ENCODE data around the gene MSANTD1.

DNA sequence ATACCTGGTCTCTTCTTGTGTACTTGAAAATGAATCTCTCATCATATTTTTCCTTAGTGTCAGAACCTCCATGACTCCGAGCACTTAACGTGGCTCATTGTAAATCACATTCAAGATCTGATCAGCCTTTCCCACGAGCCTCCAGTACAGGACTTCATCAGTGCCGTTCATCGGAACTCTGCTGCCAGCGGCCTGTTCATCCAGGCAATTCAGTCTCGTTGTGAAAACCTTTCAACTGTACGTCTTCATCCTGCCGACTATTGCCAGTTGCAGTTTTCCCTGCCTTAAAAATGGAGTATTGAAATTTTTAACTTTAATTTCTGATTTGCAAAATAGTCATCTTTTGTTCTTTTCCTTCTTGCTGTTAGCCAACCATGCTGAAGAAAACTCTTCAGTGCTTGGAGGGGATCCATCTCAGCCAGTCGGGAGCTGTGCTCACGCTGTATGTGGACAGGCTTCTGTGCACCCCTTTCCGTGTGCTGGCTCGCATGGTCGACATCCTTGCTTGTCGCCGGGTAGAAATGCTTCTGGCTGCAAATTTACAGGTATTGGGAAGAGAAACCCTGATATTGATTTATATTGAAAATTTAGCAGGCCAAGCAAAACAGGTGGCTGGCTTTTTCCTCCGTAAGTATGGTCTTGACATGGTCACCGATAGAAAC is 42.4 kb upstream of the MSANTD1 start:
- TF ChIP-seq CTCF (IDR thresholded peaks at IDR 0.05; ENCODE audit: low read depth, low read length, poor library complexity, severe bottlenecking) (no peak), EZH2phosphoT487 (IDR thresholded peaks at IDR 0.05; ENCODE audit: borderline replicate concordance, low read length) (no peak)
